Measurements from ENCODE around the gene NAP1L4. TPM values are rescaled to one million over a fixed set of nuclear protein-coding genes. Genes with fewer than 3 reads are reported as not detected.

The NAP1L4 gene
- total and polyA plus RNA-seq, 7 experiments from 2014 or later, result 134 to 356 (median 292) TPM

DNA sequence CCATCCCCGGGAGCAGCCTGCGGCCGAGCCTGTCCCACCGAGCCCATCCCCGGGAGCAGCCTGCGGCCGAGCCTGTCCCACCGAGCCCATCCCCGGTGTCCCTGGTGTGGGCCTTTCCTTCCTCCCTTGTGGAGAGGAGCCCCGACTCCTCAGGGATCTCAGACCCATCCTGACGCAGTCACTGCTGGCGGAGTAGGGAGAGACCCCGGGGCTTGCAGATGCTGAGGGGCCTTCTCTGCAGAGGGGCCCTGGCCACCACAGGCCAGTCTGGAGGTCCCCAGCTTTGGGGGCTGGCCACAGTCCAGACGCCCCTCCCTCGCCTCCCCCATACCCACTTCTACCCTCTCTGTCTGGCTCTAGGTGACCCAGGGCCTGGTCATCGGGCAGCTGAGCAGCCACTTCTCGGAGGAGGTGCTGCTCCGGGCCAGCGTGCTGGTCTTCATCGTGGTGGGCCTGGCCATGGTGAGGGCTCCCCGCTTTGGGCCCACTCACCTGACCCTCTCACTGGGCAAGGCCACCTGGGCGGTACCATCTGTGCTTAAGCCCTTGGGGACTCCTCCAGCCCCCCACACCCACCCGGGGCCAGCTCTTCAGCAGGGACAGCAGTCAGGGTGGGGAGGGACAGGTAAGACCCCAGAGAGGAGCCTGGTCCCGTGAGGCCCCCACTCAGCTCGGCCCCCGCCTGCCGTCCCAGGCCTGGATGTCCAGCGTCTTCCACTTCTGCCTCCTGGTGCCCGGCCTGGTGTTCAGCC, 70.2 kb downstream of the NAP1L4 start:
- POLR2A ChIA-PET, result no interaction called here
- peaks cover 0 to 7% (median 0%) of the 10 kb centered on the region in 5 donors for H3K27me3 Mint-ChIP-seq

GRCh38 chr11:2921261-2921660, 70.9 kb downstream of the NAP1L4 start:
- H3K9me3 ChIP-seq (ENCODE audit: control insufficient read depth in 2 of 3, low read length in 3 of 3), result no peaks in the 10 kb centered on the region
- H3K4me1 Mint-ChIP-seq, result no peaks in the 10 kb centered on the region
- H3K9me3 Mint-ChIP-seq, result no peaks in the 10 kb centered on the region
- no peak overlapping the region for H3K27ac Mint-ChIP-seq
- H3K4me1 ChIP-seq (ENCODE audit: control insufficient read depth in 2 of 2, insufficient read depth in 2 of 2, low read length in 2 of 2), result no peaks in the 10 kb centered on the region
- H3K36me3 Mint-ChIP-seq, result no peaks in the 10 kb centered on the region
- peaks cover 0 to under 1% (median 0%) of the 10 kb centered on the region in 5 donors for H3K27me3 Mint-ChIP-seq
- ChIA-PET POLR2A (no interaction called here), CTCF (no interaction called here)
- ATAC-seq (no peak), DNase-seq (no peak)
- no peak overlapping the region for H3K4me3 Mint-ChIP-seq
- H3K27me3 ChIP-seq (ENCODE audit: control insufficient read depth in 2 of 2, insufficient read depth in 2 of 2, low read length in 2 of 2), result no peaks in the 10 kb centered on the region
- no peak overlapping the region for H3K4me3 ChIP-seq (ENCODE audit: low read length)
- H3K27ac ChIP-seq (ENCODE audit: low read depth, low read length), result no peak overlapping the region
- intact Hi-C loops (cut with micrococcal nuclease), result no loop called here
- no peaks in the 10 kb centered on the region for H3K36me3 ChIP-seq (ENCODE audit: control insufficient read depth in 2 of 3, insufficient read depth in 3 of 3, low read length in 3 of 3)

More for the DNA sequence above, 70.2 kb downstream of the NAP1L4 start:
- no peaks in the 10 kb centered on the region for H3K9me3 Mint-ChIP-seq
- H3K27ac Mint-ChIP-seq, result no peak overlapping the region
- H3K4me3 Mint-ChIP-seq, result no peak overlapping the region
- no peaks in the 10 kb centered on the region for H3K9me3 ChIP-seq (ENCODE audit: control insufficient read depth in 2 of 3, low read length in 3 of 3)
- no peaks in the 10 kb centered on the region for H3K36me3 ChIP-seq (ENCODE audit: control insufficient read depth in 2 of 3, insufficient read depth in 3 of 3, low read length in 3 of 3)
- H3K27ac ChIP-seq (ENCODE audit: low read depth, low read length), result no peak overlapping the region
- no peaks in the 10 kb centered on the region for H3K36me3 Mint-ChIP-seq
- DNase-seq (no peak), ATAC-seq (no peak)
- CTCF ChIA-PET, result no interaction called here
- intact Hi-C loops (cut with micrococcal nuclease), result no loop called here
- no peaks in the 10 kb centered on the region for H3K4me1 ChIP-seq (ENCODE audit: control insufficient read depth in 2 of 2, insufficient read depth in 2 of 2, low read length in 2 of 2)
- H3K27me3 ChIP-seq (ENCODE audit: control insufficient read depth in 2 of 2, insufficient read depth in 2 of 2, low read length in 2 of 2), result no peaks in the 10 kb centered on the region
- H3K4me3 ChIP-seq (ENCODE audit: low read length), result no peak overlapping the region
- no peaks in the 10 kb centered on the region for H3K4me1 Mint-ChIP-seq

GRCh38 chr11:2920343-2920742, 71.8 kb downstream of the NAP1L4 start:
- Histone ChIP-seq H3K27ac (ENCODE audit: low read depth, low read length) (no peak overlapping the region), H3K4me3 (ENCODE audit: low read length) (no peak overlapping the region), H3K27me3 (ENCODE audit: control insufficient read depth in 2 of 2, insufficient read depth in 2 of 2, low read length in 2 of 2) (no peaks in the 10 kb centered on the region), H3K36me3 (ENCODE audit: control insufficient read depth in 2 of 3, insufficient read depth in 3 of 3, low read length in 3 of 3) (no peaks in the 10 kb centered on the region), H3K9me3 (ENCODE audit: control insufficient read depth in 2 of 3, low read length in 3 of 3) (no peaks in the 10 kb centered on the region), H3K4me1 (ENCODE audit: control insufficient read depth in 2 of 2, insufficient read depth in 2 of 2, low read length in 2 of 2) (no peaks in the 10 kb centered on the region)
- DNase-seq, result no peak
- ChIA-PET POLR2A (interaction anchor here (0.5 kb wide), 1 partner anchor 442 kb away, joined by 3 read pairs; no protein-coding TSS in a partner anchor), CTCF (no interaction called here)
- H3K9me3 Mint-ChIP-seq, result no peaks in the 10 kb centered on the region
- intact Hi-C loops (cut with micrococcal nuclease), result no loop called here
- H3K27ac Mint-ChIP-seq, result no peak overlapping the region
- no peaks in the 10 kb centered on the region for H3K4me1 Mint-ChIP-seq
- no peak for ATAC-seq
- no peaks in the 10 kb centered on the region for H3K36me3 Mint-ChIP-seq
- no peak overlapping the region for H3K4me3 Mint-ChIP-seq
- H3K27me3 Mint-ChIP-seq, result no peaks in the 10 kb centered on the region

- Histone ChIP-seq H3K4me3 (ENCODE audit: low read length) (no peak overlapping the region), H3K27ac (ENCODE audit: low read depth, low read length) (no peak overlapping the region), H3K36me3 (ENCODE audit: control insufficient read depth in 2 of 3, insufficient read depth in 3 of 3, low read length in 3 of 3) (no peaks in the 10 kb centered on the region), H3K4me1 (ENCODE audit: control insufficient read depth in 2 of 2, insufficient read depth in 2 of 2, low read length in 2 of 2) (no peaks in the 10 kb centered on the region), H3K9me3 (ENCODE audit: control insufficient read depth in 2 of 3, low read length in 3 of 3) (no peaks in the 10 kb centered on the region), H3K27me3 (ENCODE audit: control insufficient read depth in 2 of 2, insufficient read depth in 2 of 2, low read length in 2 of 2) (no peaks in the 10 kb centered on the region)
- no peaks in the 10 kb centered on the region for H3K27me3 Mint-ChIP-seq
- H3K4me3 Mint-ChIP-seq, result no peak overlapping the region
- no peaks in the 10 kb centered on the region for H3K36me3 Mint-ChIP-seq
- intact Hi-C loops (cut with micrococcal nuclease), result no loop called here
- ChIA-PET CTCF (no interaction called here), POLR2A (no interaction called here)
- DNase-seq, result no peak
- no peaks in the 10 kb centered on the region for H3K4me1 Mint-ChIP-seq
- no peak for ATAC-seq
- H3K9me3 Mint-ChIP-seq, result no peaks in the 10 kb centered on the region
- H3K27ac Mint-ChIP-seq, result no peak overlapping the region
These were observed 72.3 kb downstream of the NAP1L4 start for GRCh38 chr11:2919837-2920236.

DNA sequence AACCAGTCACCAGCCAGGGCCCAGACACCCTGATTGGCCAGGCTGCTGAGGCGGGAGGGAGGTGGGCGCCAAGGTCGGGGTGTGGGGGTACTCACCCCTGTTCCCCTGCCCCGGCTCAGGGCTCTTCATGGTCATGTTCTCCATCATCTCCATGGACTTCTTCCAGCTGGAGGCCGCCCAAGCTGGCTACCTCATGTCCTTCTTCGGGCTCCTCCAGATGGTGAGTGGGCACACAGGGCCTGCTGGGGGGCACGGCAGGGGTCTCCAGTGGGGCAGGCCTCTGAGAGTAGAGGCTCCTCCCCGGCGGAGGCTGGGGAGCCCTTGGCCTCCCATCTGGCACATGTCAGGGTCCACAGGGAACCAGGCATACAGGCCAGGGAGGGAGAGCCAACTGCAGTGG, 72.9 kb downstream of the NAP1L4 start:
- no peaks in the 10 kb centered on the region for H3K9me3 Mint-ChIP-seq
- H3K4me1 ChIP-seq (ENCODE audit: control insufficient read depth in 2 of 2, insufficient read depth in 2 of 2, low read length in 2 of 2), result no peaks in the 10 kb centered on the region
- no peak for ATAC-seq
- intact Hi-C loops (cut with micrococcal nuclease), result no loop called here
- no peaks in the 10 kb centered on the region for H3K36me3 Mint-ChIP-seq
- ChIA-PET CTCF (no interaction called here), POLR2A (no interaction called here)
- peaks cover 0 to under 1% (median 0%) of the 10 kb centered on the region in 7 donors for H3K4me1 Mint-ChIP-seq
- H3K9me3 ChIP-seq (ENCODE audit: control insufficient read depth in 2 of 3, low read length in 3 of 3), result no peaks in the 10 kb centered on the region
- no peak overlapping the region for H3K4me3 ChIP-seq (ENCODE audit: low read length)
- H3K27ac Mint-ChIP-seq, result no peak overlapping the region
- no peak overlapping the region for H3K4me3 Mint-ChIP-seq
- no peaks in the 10 kb centered on the region for H3K36me3 ChIP-seq (ENCODE audit: control insufficient read depth in 2 of 3, insufficient read depth in 3 of 3, low read length in 3 of 3)
- no peaks in the 10 kb centered on the region for H3K27me3 ChIP-seq (ENCODE audit: control insufficient read depth in 2 of 2, insufficient read depth in 2 of 2, low read length in 2 of 2)
- H3K27me3 Mint-ChIP-seq, result no peaks in the 10 kb centered on the region
- no peak for DNase-seq
- H3K27ac ChIP-seq (ENCODE audit: low read depth, low read length), result no peak overlapping the region

GRCh38 chr11:2917842-2918490, 74.2 kb downstream of the NAP1L4 start:
- Mint-ChIP-seq H3K4me1 (peaks cover 5 to 11% (median 11%) of the 10 kb centered on the region in 7 donors), H3K9me3 (no peaks in the 10 kb centered on the region), H3K36me3 (no peaks in the 10 kb centered on the region), H3K27ac (no peak overlapping the region), H3K27me3 (no peaks in the 10 kb centered on the region), H3K4me3 (no peak overlapping the region)
- Histone ChIP-seq H3K27ac (ENCODE audit: low read depth, low read length) (no peak overlapping the region), H3K9me3 (ENCODE audit: control insufficient read depth in 2 of 3, low read length in 3 of 3) (no peaks in the 10 kb centered on the region), H3K4me3 (ENCODE audit: low read length) (no peak overlapping the region), H3K27me3 (ENCODE audit: control insufficient read depth in 2 of 2, insufficient read depth in 2 of 2, low read length in 2 of 2) (no peaks in the 10 kb centered on the region), H3K4me1 (ENCODE audit: control insufficient read depth in 2 of 2, insufficient read depth in 2 of 2, low read length in 2 of 2) (peaks cover 0 to 5% of the 10 kb centered on the region in 2 donors), H3K36me3 (ENCODE audit: control insufficient read depth in 2 of 3, insufficient read depth in 3 of 3, low read length in 3 of 3) (no peaks in the 10 kb centered on the region)
- intact Hi-C loops (cut with micrococcal nuclease), result no loop called here
- ChIA-PET CTCF (interaction anchor here (0.6 kb wide), 1 partner anchor 371 kb away, joined by 3 read pairs; no protein-coding TSS in a partner anchor), POLR2A (no interaction called here)
- DNase-seq, result no peak
- no peak for ATAC-seq

All from naive thymus-derived CD4-positive, alpha-beta T cell (primary cell).